ENCODE measurements around the gene GPRIN1.

DNA sequence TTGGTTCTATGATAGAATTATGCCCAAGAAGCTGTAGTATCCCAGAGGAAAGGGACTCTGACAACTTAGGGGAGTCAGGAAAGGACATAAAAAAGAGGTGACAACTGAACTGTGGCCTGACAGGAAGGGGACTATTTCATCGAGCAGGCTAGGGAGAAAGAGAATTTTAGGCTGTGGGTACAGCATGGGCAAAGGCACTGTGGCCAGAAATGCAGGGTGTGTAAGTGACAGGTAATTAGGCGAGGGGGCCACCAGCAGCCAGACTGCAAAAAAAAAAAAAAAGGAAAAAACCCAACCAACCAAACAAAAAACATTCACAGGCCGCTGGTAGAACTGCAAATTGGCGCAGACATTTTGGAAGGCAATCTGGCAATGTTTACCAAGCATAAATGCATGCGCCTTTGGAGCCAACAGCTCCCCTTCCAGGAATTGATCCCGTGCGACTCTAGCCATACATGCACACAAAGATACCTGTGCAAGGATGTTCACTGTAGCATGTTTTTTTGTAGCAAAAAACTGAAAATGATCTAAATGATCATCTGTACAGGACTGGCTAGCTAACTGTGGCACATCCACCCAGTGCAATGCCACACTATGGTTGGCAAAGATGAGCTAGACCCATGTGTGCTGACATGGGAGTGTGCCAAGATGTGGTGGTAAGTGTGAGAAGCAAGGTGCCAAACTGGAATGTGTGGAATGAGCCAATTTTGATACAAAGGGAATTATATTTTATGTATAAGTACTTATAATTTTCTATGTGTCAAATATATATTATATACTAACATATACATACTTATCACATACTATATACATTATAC lies 21.6 kb upstream of the GPRIN1 start:
- no peak for TF ChIP-seq TAF1 (IDR thresholded peaks at IDR 0.05; ENCODE audit: low read depth)
- no peak for TF ChIP-seq EP300 (IDR thresholded peaks at IDR 0.05; ENCODE audit: borderline replicate concordance)
- TF ChIP-seq TCF12 (IDR thresholded peaks at IDR 0.05; ENCODE audit: low read depth): no peak
- no peak for TF ChIP-seq YY1 (IDR thresholded peaks at IDR 0.05; ENCODE audit: low read depth)
- no peak for TF ChIP-seq TEAD4 (IDR thresholded peaks at IDR 0.05)
- no peak for TF ChIP-seq MAX (IDR thresholded peaks at IDR 0.05)
- TF ChIP-seq REST (IDR thresholded peaks at IDR 0.05; ENCODE audit: low read depth): no peak
- TF ChIP-seq CEBPB (IDR thresholded peaks at IDR 0.05): no peak
- TF ChIP-seq EGR1 (IDR thresholded peaks at IDR 0.05): no peak
- TF ChIP-seq RAD21 (IDR thresholded peaks at IDR 0.05; ENCODE audit: low read depth): no peak
- TF ChIP-seq ZBTB7A (IDR thresholded peaks at IDR 0.05; ENCODE audit: low read depth): no peak
- TF ChIP-seq NFIC (IDR thresholded peaks at IDR 0.05): no peak
- TF ChIP-seq CREB1 (IDR thresholded peaks at IDR 0.05; ENCODE audit: low read depth): no peak

All from Ishikawa (cell line).